GM23338 (cell line): Measurements from ENCODE around the gene EPHA3. TPM values are rescaled to one million over a fixed set of nuclear protein-coding genes. Genes with fewer than 3 reads are reported as not detected.

ENCODE experiments used
- ATAC-seq: fragments of 200-7000 bp; cut with Tn5 transposase; 3 replicates; pipeline ENCODE4 v1.9.1; 2020
- DNase-seq: peaks from one replicate; pipeline ENCODE4 v3.0.0-alpha.2; 2015; ENCODE audit warnings: low spot score
- H2AFZ ChIP-seq: fragments of 200-600 bp; sonication (generic); 2 replicates; pipeline ENCODE4 v1.8.0; 2016; ENCODE audit warnings: antibody characterized with exemption, mild to moderate bottlenecking, moderate library complexity
- H3F3A ChIP-seq: fragments of 200-600 bp; sonication (generic); replicated peaks from 2 replicates; pipeline ENCODE4 v1.8.0; 2017; ENCODE audit warnings: antibody characterized with exemption, mixed run types, low read depth
- H3K27ac ChIP-seq: fragments of 200-600 bp; sonication (generic); 2 replicates; pipeline ENCODE4 v1.6.1; 2016; ENCODE audit warnings: low read depth
- H3K27me3 ChIP-seq: fragments of 200-600 bp; sonication (generic); 2 replicates; pipeline ENCODE4 v1.8.0; 2016; ENCODE audit warnings: mild to moderate bottlenecking, mixed run types, moderate library complexity; ENCODE audit not compliant: insufficient read depth
- H3K36me3 ChIP-seq: fragments of 200-600 bp; sonication (generic); 2 replicates; pipeline ENCODE4 v1.8.0; 2016; ENCODE audit warnings: mild to moderate bottlenecking; ENCODE audit not compliant: insufficient read depth
- H3K4me1 ChIP-seq: fragments of 200-600 bp; sonication (generic); 2 replicates; pipeline ENCODE4 v1.8.0; 2016; ENCODE audit warnings: mild to moderate bottlenecking, moderate library complexity; ENCODE audit not compliant: insufficient read depth
- H3K4me2 ChIP-seq: fragments of 200-600 bp; sonication (generic); 2 replicates; pipeline ENCODE4 v1.7.1; 2017; ENCODE audit warnings: mixed run types
- H3K4me3 ChIP-seq: fragments of 200-600 bp; sonication (generic); 2 replicates; pipeline ENCODE4 v1.6.1; 2016; ENCODE audit warnings: mixed run types
- H3K79me2 ChIP-seq: fragments of 200-600 bp; sonication (generic); replicated peaks from 2 replicates; pipeline ENCODE4 v1.8.0; 2017; ENCODE audit warnings: mild to moderate bottlenecking; ENCODE audit not compliant: insufficient read depth
- H3K9me2 ChIP-seq: fragments of 200-600 bp; sonication (generic); 2 replicates; pipeline ENCODE4 v1.8.0; 2017; ENCODE audit not compliant: insufficient read depth
- H4K20me1 ChIP-seq: fragments of 200-600 bp; sonication (generic); replicated peaks from 2 replicates; pipeline ENCODE4 v1.8.0; 2017; ENCODE audit warnings: mild to moderate bottlenecking; ENCODE audit not compliant: insufficient read depth
- H3K27ac Mint-ChIP-seq: 2 replicates; pipeline ENCODE4 v1.8.0; 2020; ENCODE audit warnings: inconsistent platforms, mild to moderate bottlenecking, moderate library complexity, mixed read lengths
- H3K27me3 Mint-ChIP-seq: 3 replicates; pipeline ENCODE4 v1.8.0; 2022; ENCODE audit warnings: low read depth, mild to moderate bottlenecking, moderate library complexity, mixed read lengths, inconsistent platforms; ENCODE audit not compliant: insufficient read depth, poor library complexity
- H3K36me3 Mint-ChIP-seq: 3 replicates; pipeline ENCODE4 v1.8.0; 2021; ENCODE audit warnings: low read depth, mild to moderate bottlenecking, inconsistent platforms, moderate library complexity, mixed read lengths
- H3K4me1 Mint-ChIP-seq: 3 replicates; pipeline ENCODE4 v1.8.0; 2020; ENCODE audit warnings: mild to moderate bottlenecking, inconsistent platforms, mixed read lengths
- H3K4me3 Mint-ChIP-seq: 3 replicates; pipeline ENCODE4 v1.8.0; 2021; ENCODE audit warnings: moderate library complexity, mild to moderate bottlenecking, inconsistent platforms, mixed read lengths
- H3K9me3 Mint-ChIP-seq: 3 replicates; pipeline ENCODE4 v1.8.0; 2020; ENCODE audit warnings: moderate library complexity, mild to moderate bottlenecking, inconsistent platforms, mixed read lengths
- CTCF ChIP-seq, 2 experiments: fragments of 200-600 bp in 1 of 2; sonication (generic) in 1 of 2; conservative IDR thresholded peaks; 2 replicates each; pipeline versions ENCODE4 v1.5.1 to v1.6.1; 2016 to 2017; ENCODE audit warnings: antibody characterized with exemption in 2 of 2, low read depth in 2 of 2, mild to moderate bottlenecking in 2 of 2, moderate library complexity in 1 of 2
- EZH2 ChIP-seq: fragments of 200-600 bp; sonication (generic); IDR thresholded peaks from one replicate; pipeline ENCODE4 v1.8.0; 2017; ENCODE audit warnings: antibody characterized with exemption, mild to moderate bottlenecking, low read depth; ENCODE audit not compliant: unreplicated experiment
- JUNB ChIP-seq: IDR thresholded peaks from one replicate; pipeline ENCODE4 v1.6.1; 2016; ENCODE audit warnings: antibody characterized with exemption; ENCODE audit not compliant: unreplicated experiment
- NANOG ChIP-seq: IDR thresholded peaks from 2 replicates; pipeline ENCODE4 v1.6.1; 2016; ENCODE audit warnings: antibody characterized with exemption, borderline replicate concordance
- ZNF114 ChIP-seq: fragments of 250-450 bp; sonication (Bioruptor Pico); IDR thresholded peaks from 2 replicates; pipeline ENCODE4 v1.5.0; 2020; ENCODE audit warnings: mild to moderate bottlenecking, moderate library complexity
- ZNF462 ChIP-seq: fragments of 250-450 bp; sonication (Bioruptor Pico); IDR thresholded peaks from 2 replicates; pipeline ENCODE4 v1.5.0; 2020; ENCODE audit warnings: mild to moderate bottlenecking, moderate library complexity
- polyA plus RNA-seq: library from polyadenylated mRNA; unstranded; fragments of >200 nt; fragmentation: Nextera tagmentation; extraction: Ambion mirVana; gene quantifications from 2 replicates; pipeline ENCODE4 v1.2.1, GENCODE V29; 2016
- total RNA-seq: library from RNA; depleted of rRNA; stranded (reverse); fragments of >200 nt; shearing (Covaris generic); gene quantifications from 2 replicates; pipeline ENCODE4 v1.2.3, GENCODE V29; 2014

Gene EPHA3
- total and polyA plus RNA-seq, 2 experiments from 2014 or later: 0.05 to 0.21 TPM

- Mint-ChIP-seq H3K9me3 (no peaks in the 10 kb centered on the region), H3K36me3 (no peaks in the 10 kb centered on the region), H3K4me1 (peaks cover 8% of the 10 kb centered on the region; the same call in 2 of the 3 replicates), H3K4me3 (no peak overlapping the region), H3K27me3 (no peaks in the 10 kb centered on the region), H3K27ac (no peak overlapping the region)
- ATAC-seq (no peak), DNase-seq (no peak)
- Histone ChIP-seq H3K9me2 (0 out of 2 replicates have a peak, but pooled peaks cover 5% of the 10 kb centered on the region), H3F3A (no peaks in the 10 kb centered on the region), H2AFZ (no peak overlapping the region), H3K27me3 (no peaks in the 10 kb centered on the region), H3K27ac (no peak overlapping the region), H3K4me1 (0 out of 2 replicates have a peak, but pooled peaks cover 7% of the 10 kb centered on the region), H3K36me3 (no peaks in the 10 kb centered on the region), H3K4me3 (no peak overlapping the region), H3K4me2 (no peak overlapping the region), H4K20me1 (no peaks in the 10 kb centered on the region), H3K79me2 (no peaks in the 10 kb centered on the region)
- TF ChIP-seq EZH2: no peak
- no peak for TF ChIP-seq ZNF462 (CRISPR knock-in tag)
- no peak for TF ChIP-seq ZNF114
- TF ChIP-seq NANOG: no peak
- TF ChIP-seq JUNB: no peak
- TF ChIP-seq CTCF (conservative IDR thresholded peaks at IDR 0.05; ENCODE audit: low read depth in 2 of 2): no peak
Measured at GRCh38 chr3:89256395-89256794, 149.0 kb downstream of the EPHA3 start.
